K562 (cell line): ENCODE measurements around the gene KCNG4. TPM values are rescaled to one million over a fixed set of nuclear protein-coding genes. Genes with fewer than 3 reads are reported as not detected.

Experiments used
- ATAC-seq: fragments of 200-7000 bp; cut with Tn5 transposase; 3 replicates; pipeline ENCODE4 v1.9.1; 2020; ENCODE audit warnings: moderate library complexity
- BruUV-seq: library from RNA; stranded (reverse); fragments of 400-500 nt; replicated peaks from 2 replicates; lab custom pipeline; 2021; lab: Mats Ljungman, UMichigan
- CTCF ChIA-PET: fragments of 300-600 bp; formaldehyde crosslinking; extraction: SDS; loops from one replicate; lab custom pipeline; 2021; ENCODE audit warnings: low intra/inter-chr PET ratio; lab: Yijun Ruan, JAX
- POLR2A ChIA-PET: fragments of 300-600, 350-650 bp; sonication (Branson Sonifier 250); formaldehyde crosslinking; extraction: SDS; loops from one replicate; lab custom pipeline; 2021; ENCODE audit warnings: antibody characterized with exemption, inconsistent platforms; lab: Yijun Ruan, JAX
- DNase-seq, 4 experiments: peaks; one replicate each; pipeline versions ENCODE4 v3.0.0 to v3.0.0-alpha.2; 2011 to 2018; ENCODE audit warnings: low spot score in 3 of 4, mixed read lengths in 3 of 4; ENCODE audit errors: extremely low read depth in 1 of 4
- FAIRE-seq: peaks from 2 replicates; lab custom pipeline; 2011; peaks lifted over from hg19 to GRCh38; lab: Jason Lieb, UNC
- H2AFZ ChIP-seq: 2 replicates; pipeline ENCODE4 v1.6.0; 2011; ENCODE audit warnings: low read depth, low read length, control low read depth, inconsistent platforms
- H3K27ac ChIP-seq: fragments of 200-600 bp; 3 replicates; pipeline ENCODE4 v1.8.0; 2011; ENCODE audit warnings: low read depth, mild to moderate bottlenecking, control low read depth, inconsistent platforms, low read length, moderate library complexity, mixed read lengths; ENCODE audit errors: extremely low read depth
- H3K27me3 ChIP-seq, 2 experiments: fragments of 300-600 bp in 1 of 2; 2 replicates in 1 of 2; 3 replicates in 1 of 2; pipeline versions ENCODE4 v1.6.0 to v1.8.0; 2011; ENCODE audit warnings: inconsistent platforms in 2 of 2, low read length in 2 of 2, mild to moderate bottlenecking in 1 of 2, mixed read lengths in 1 of 2, moderate library complexity in 1 of 2; ENCODE audit not compliant: control insufficient read depth in 2 of 2, insufficient read depth in 2 of 2
- H3K36me3 ChIP-seq: fragments of 300-600 bp; 3 replicates; pipeline ENCODE4 v1.8.0; 2011; ENCODE audit warnings: mild to moderate bottlenecking, low read length, inconsistent platforms; ENCODE audit not compliant: control insufficient read depth, insufficient read depth
- H3K4me1 ChIP-seq, 2 experiments: fragments of 200-600 bp in 1 of 2; replicated peaks in 1 of 2; 2 replicates in 1 of 2; 3 replicates in 1 of 2; pipeline versions ENCODE4 v1.5.1 to v1.8.0; 2011; ENCODE audit warnings: inconsistent platforms in 2 of 2, low read length in 2 of 2, mild to moderate bottlenecking in 1 of 2, mixed read lengths in 1 of 2, moderate library complexity in 1 of 2; ENCODE audit not compliant: control insufficient read depth in 2 of 2, insufficient read depth in 2 of 2
- H3K4me2 ChIP-seq: 2 replicates; pipeline ENCODE4 v1.6.1; 2011; ENCODE audit warnings: low read length, control low read depth, inconsistent platforms, mixed read lengths; ENCODE audit not compliant: insufficient read depth
- H3K4me3 ChIP-seq: fragments of 200-600 bp; sonication (generic), shearing (Covaris generic); 2 replicates; pipeline ENCODE4 v1.5.1; 2016; ENCODE audit warnings: control low read depth, inconsistent platforms
- H3K79me2 ChIP-seq: fragments of 200-600 bp; 3 replicates; pipeline ENCODE4 v1.8.0; 2011; ENCODE audit warnings: low read length, inconsistent platforms; ENCODE audit not compliant: control insufficient read depth, insufficient read depth
- H3K9ac ChIP-seq, 2 experiments: 2 replicates each; pipeline versions ENCODE4 v1.6.0 to v1.6.1; 2011; ENCODE audit warnings: low read depth in 2 of 2, low read length in 2 of 2, control low read depth in 1 of 2, inconsistent platforms in 1 of 2, mild to moderate bottlenecking in 1 of 2, mixed read lengths in 1 of 2; ENCODE audit not compliant: insufficient read depth in 1 of 2
- H3K9me1 ChIP-seq: one replicate; pipeline ENCODE4 v1.6.0; 2011; ENCODE audit warnings: inconsistent platforms, mild to moderate bottlenecking, low read length, moderate library complexity; ENCODE audit not compliant: control insufficient read depth, insufficient read depth
- H3K9me3 ChIP-seq: replicated peaks from 2 replicates; pipeline ENCODE4 v1.5.1; 2011; ENCODE audit warnings: low read depth, low read length, inconsistent platforms; ENCODE audit not compliant: control insufficient read depth, insufficient read depth
- H4K20me1 ChIP-seq: replicated peaks from 2 replicates; pipeline ENCODE4 v1.6.1; 2011; ENCODE audit warnings: low read length, inconsistent platforms, mixed read lengths; ENCODE audit not compliant: control insufficient read depth, insufficient read depth
- RBM25 ChIP-seq: fragments of 200-400 bp; formaldehyde crosslinking; IDR thresholded peaks from 2 replicates; pipeline ENCODE4 v1.6.1; 2018; ENCODE audit warnings: low read length, low read depth, moderate library complexity; ENCODE audit not compliant: severe bottlenecking
- STAT6 ChIP-seq: sonication (generic); formaldehyde crosslinking; IDR thresholded peaks from 2 replicates; pipeline ENCODE4 v1.8.1; 2023; ENCODE audit warnings: mild to moderate bottlenecking, missing genetic modification reagents
- WGBS: fragments of 100-300 bp; shearing (Covaris generic); methylation state at CpG from one replicate; pipeline ENCODE4 v1.1.6; 2016; ENCODE audit warnings: low coverage, mixed read lengths; ENCODE audit not compliant: insufficient coverage; ENCODE audit errors: missing lambda C conversion rate; 5-methylcytosine and 5-hydroxymethylcytosine counted together
- in situ Hi-C: fragments of 300-500 bp; cut with MboI; formaldehyde crosslinking; loops from 4 replicates; pipeline ENCODE4 v1.15.0; 2018; ENCODE audit warnings: inconsistent platforms, mixed read lengths
- intact Hi-C: fragments of 100-400 bp; cut with micrococcal nuclease; formaldehyde crosslinking; loops from 2 replicates; pipeline ENCODE4 v1.14.2; 2022
- polyA plus RNA-seq, 8 experiments: library from polyadenylated mRNA; depleted of rRNA in 4 of 8; stranded (reverse) in 5 of 8; unstranded in 3 of 8; fragments of >200 nt; fragmentation: Nextera tagmentation in 2 of 8; fragmentation: Illumina TruSeq in 1 of 8; extraction: Ambion mirVana in 2 of 8; extraction: Trizol in 1 of 8; gene quantifications; 2 replicates each; pipeline versions ENCODE4 v1.2.1 to v1.2.3, GENCODE V29; 2011 to 2014; ENCODE audit warnings: inconsistent platforms in 1 of 8, missing spikeins in 1 of 8
- total RNA-seq, 7 experiments: library from RNA; depleted of rRNA in 6 of 7; stranded (reverse); fragments of >200 nt in 6 of 7; fragmentation: Illumina TruSeq in 2 of 7; extraction: Trizol in 2 of 7; gene quantifications; 2 replicates each; pipeline versions ENCODE4 v1.2.1 to v1.2.3, GENCODE V29; 2011 to 2021; ENCODE audit warnings: low replicate concordance in 1 of 7

KCNG4 gene
- total and polyA plus RNA-seq, 9 of the 15 experiments (the other 6 are each of a cell fraction or from before 2014, with no cell fraction given) = not detected

- no peak for ATAC-seq
- ChIA-PET POLR2A (interaction anchor here (3.0 kb wide), 1 partner anchor 9 kb away, joined by 10 read pairs; no protein-coding TSS in a partner anchor), CTCF (interaction anchor here (0.6 kb wide), 1 partner anchor 13 kb away, joined by 3 read pairs; no protein-coding TSS in a partner anchor)
- intact Hi-C loops = no loop called here
- Histone ChIP-seq H2AFZ (no peak overlapping the region), H3K79me2 (no peaks in the 10 kb centered on the region), H3K9me1 (no peaks in the 10 kb centered on the region), H3K27me3 (peaks cover 27 to 52% of the 10 kb centered on the region in 2 experiments), H4K20me1 (no peaks in the 10 kb centered on the region), H3K9me3 (no peaks in the 10 kb centered on the region), H3K36me3 (no peaks in the 10 kb centered on the region), H3K4me3 (no peak overlapping the region), H3K4me1 (no peaks in the 10 kb centered on the region), H3K9ac (no peak overlapping the region), H3K27ac (no peak overlapping the region), H3K4me2 (no peak overlapping the region)
- no peak for DNase-seq
- WGBS = 0% methylated on average over 4 of the region's 4 CpGs
- BruUV-seq = no TSS peak
- no peak for TF ChIP-seq RBM25
- no peak for TF ChIP-seq STAT6 (CRISPR knock-in tag)
- FAIRE-seq = no peak
- in situ Hi-C loops = no loop called here
Observed at GRCh38 chr16:84254062-84254461, 14.2 kb upstream of the KCNG4 start.
